Endothelial cell (in vitro differentiated cells): ENCODE results near the gene TDP1. TPM values are rescaled to one million over a fixed set of nuclear protein-coding genes. Genes with fewer than 3 reads are reported as not detected.

Experiments
- DNase-seq: peaks from one replicate; pipeline ENCODE4 v3.0.0; 2021; ENCODE audit warnings: low spot score
- H3K27ac Mint-ChIP-seq: one replicate; pipeline ENCODE4 v1.8.0; 2021; ENCODE audit warnings: mixed read lengths, inconsistent platforms; ENCODE audit not compliant: unreplicated experiment
- H3K27me3 Mint-ChIP-seq: one replicate; pipeline ENCODE4 v1.8.0; 2021; ENCODE audit warnings: mild to moderate bottlenecking, moderate library complexity, mixed read lengths, inconsistent platforms; ENCODE audit not compliant: unreplicated experiment
- H3K36me3 Mint-ChIP-seq: one replicate; pipeline ENCODE4 v1.8.0; 2021; ENCODE audit warnings: mild to moderate bottlenecking, low read depth, mixed read lengths, inconsistent platforms; ENCODE audit not compliant: unreplicated experiment
- H3K4me1 Mint-ChIP-seq: one replicate; pipeline ENCODE4 v1.8.0; 2021; ENCODE audit warnings: mild to moderate bottlenecking, mixed read lengths, inconsistent platforms; ENCODE audit not compliant: unreplicated experiment
- H3K4me3 Mint-ChIP-seq: one replicate; pipeline ENCODE4 v1.8.0; 2021; ENCODE audit warnings: mild to moderate bottlenecking, mixed read lengths, inconsistent platforms; ENCODE audit not compliant: unreplicated experiment
- H3K9me3 Mint-ChIP-seq: one replicate; pipeline ENCODE4 v1.8.0; 2021; ENCODE audit warnings: mixed read lengths, inconsistent platforms; ENCODE audit not compliant: unreplicated experiment
- total RNA-seq: library from RNA; stranded (reverse); fragmentation: NEBNext Ultra II Directional; extraction: Animal tissue kit (Norgen Biotek cat#: 25700); gene quantifications from one replicate; pipeline ENCODE4 v1.2.1, GENCODE V29; 2021; ENCODE audit not compliant: unreplicated experiment
- TF ChIP-seq, protein P1 (sequence below): fragments of 200-600 bp; sonication (generic); IDR thresholded peaks from one replicate; pipeline ENCODE4 v1.5.0; 2021; ENCODE audit warnings: antibody characterized with exemption; ENCODE audit not compliant: unreplicated experiment

TDP1 gene
- total RNA-seq, 1 donor from 2014 or later, result 34.9 TPM

DNA sequence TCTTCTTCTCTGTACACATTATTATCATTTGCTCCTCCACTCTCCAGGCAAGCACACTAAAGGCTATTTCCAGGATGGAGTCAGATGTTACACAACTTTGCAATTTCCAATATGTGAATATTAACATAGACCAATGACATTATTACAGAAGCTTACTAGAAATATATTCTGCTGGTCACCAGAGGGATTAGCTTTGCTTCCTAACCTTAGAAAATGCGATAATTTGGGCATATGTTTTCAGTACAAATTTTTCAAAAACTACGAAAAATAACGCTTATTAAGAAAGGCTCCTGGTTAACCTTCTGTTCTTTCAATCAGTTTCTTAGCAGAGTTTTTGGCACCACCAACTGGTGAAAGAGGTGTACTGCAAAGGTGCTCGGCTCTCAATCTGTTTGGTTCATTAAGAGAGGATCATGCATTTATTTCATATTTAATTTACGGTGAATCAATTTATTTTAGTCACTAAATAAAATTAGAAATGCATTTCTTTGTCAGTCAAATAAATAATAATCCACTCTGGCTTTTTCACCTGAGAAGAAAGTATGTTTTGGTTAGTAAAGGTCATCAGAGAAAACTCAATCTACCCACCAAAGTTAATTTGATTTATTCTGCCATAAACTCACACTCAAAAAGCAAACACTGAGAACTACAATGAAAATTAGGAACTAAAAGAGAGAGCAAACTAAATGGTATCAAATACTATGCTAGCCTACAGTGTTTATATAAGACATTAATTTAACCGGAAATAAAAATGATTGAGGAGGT, 40.4 kb upstream of the TDP1 start:
- DNase-seq, result peak; percentile 59
- no peaks in the 10 kb centered on the region for H3K36me3 Mint-ChIP-seq
- H3K4me3 Mint-ChIP-seq, result no peak overlapping the region
- no peaks in the 10 kb centered on the region for H3K27me3 Mint-ChIP-seq
- H3K27ac Mint-ChIP-seq, result no peak overlapping the region
- no peaks in the 10 kb centered on the region for H3K4me1 Mint-ChIP-seq
- TF ChIP-seq, protein P1, sequence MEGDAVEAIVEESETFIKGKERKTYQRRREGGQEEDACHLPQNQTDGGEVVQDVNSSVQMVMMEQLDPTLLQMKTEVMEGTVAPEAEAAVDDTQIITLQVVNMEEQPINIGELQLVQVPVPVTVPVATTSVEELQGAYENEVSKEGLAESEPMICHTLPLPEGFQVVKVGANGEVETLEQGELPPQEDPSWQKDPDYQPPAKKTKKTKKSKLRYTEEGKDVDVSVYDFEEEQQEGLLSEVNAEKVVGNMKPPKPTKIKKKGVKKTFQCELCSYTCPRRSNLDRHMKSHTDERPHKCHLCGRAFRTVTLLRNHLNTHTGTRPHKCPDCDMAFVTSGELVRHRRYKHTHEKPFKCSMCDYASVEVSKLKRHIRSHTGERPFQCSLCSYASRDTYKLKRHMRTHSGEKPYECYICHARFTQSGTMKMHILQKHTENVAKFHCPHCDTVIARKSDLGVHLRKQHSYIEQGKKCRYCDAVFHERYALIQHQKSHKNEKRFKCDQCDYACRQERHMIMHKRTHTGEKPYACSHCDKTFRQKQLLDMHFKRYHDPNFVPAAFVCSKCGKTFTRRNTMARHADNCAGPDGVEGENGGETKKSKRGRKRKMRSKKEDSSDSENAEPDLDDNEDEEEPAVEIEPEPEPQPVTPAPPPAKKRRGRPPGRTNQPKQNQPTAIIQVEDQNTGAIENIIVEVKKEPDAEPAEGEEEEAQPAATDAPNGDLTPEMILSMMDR, result peak; percentile 95
- no peaks in the 10 kb centered on the region for H3K9me3 Mint-ChIP-seq

DNA sequence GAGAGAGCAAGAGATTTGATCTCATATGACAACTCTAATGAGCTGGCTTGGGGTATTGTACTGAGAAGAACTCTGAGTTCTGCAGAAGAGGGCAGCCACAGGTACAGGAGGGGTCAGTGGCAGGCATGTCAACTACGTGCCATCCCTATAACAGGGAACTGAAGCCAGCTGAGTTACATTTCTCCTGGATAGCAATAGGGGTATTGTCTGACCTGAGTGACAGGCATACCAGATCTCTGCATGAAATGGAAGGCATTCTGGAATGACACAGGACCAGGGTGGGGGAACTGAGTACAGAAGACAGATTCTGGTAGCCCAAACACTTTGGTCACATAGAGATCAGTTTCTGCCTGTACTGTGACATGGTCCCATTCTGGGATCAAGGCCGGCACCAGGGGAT, 37.0 kb upstream of the TDP1 start:
- H3K36me3 Mint-ChIP-seq, result no peaks in the 10 kb centered on the region
- peaks cover 2% of the 10 kb centered on the region for H3K27me3 Mint-ChIP-seq
- no peak overlapping the region for H3K27ac Mint-ChIP-seq
- no peak for DNase-seq
- TF ChIP-seq, protein P1, result no peak
- H3K4me1 Mint-ChIP-seq, result no peaks in the 10 kb centered on the region
- H3K4me3 Mint-ChIP-seq, result no peak overlapping the region
- no peaks in the 10 kb centered on the region for H3K9me3 Mint-ChIP-seq

GRCh38 chr14:89920056-89920455, 35.7 kb upstream of the TDP1 start:
- H3K4me1 Mint-ChIP-seq, result no peaks in the 10 kb centered on the region
- no peak overlapping the region for H3K4me3 Mint-ChIP-seq
- DNase-seq, result no peak
- H3K27ac Mint-ChIP-seq, result no peak overlapping the region
- H3K9me3 Mint-ChIP-seq, result no peaks in the 10 kb centered on the region
- H3K36me3 Mint-ChIP-seq, result no peaks in the 10 kb centered on the region
- TF ChIP-seq, protein P1, result no peak
- H3K27me3 Mint-ChIP-seq, result peaks cover 2% of the 10 kb centered on the region

GRCh38 chr14:89921346-89921745, 34.4 kb upstream of the TDP1 start:
- H3K27ac Mint-ChIP-seq, result no peak overlapping the region
- TF ChIP-seq, protein P1, result no peak
- H3K9me3 Mint-ChIP-seq, result no peaks in the 10 kb centered on the region
- no peaks in the 10 kb centered on the region for H3K36me3 Mint-ChIP-seq
- DNase-seq, result no peak
- no peak overlapping the region for H3K4me3 Mint-ChIP-seq
- H3K4me1 Mint-ChIP-seq, result no peaks in the 10 kb centered on the region
- H3K27me3 Mint-ChIP-seq, result peaks cover 2% of the 10 kb centered on the region
